ENCODE results near the gene SLC30A10.
"Not testable (repeated sequence)": the region's sequence is repeated elsewhere in the genome, so short reads cannot be mapped to it uniquely, and the experiment has no call there.

Gene SLC30A10

GRCh38 chr1:219891846-219892245 lies 36.5 kb downstream of the SLC30A10 start:
- not testable (repeated sequence) for DNase-seq

- not testable (repeated sequence) for DNase-seq
Measured at GRCh38 chr1:219888667-219889066, 39.7 kb downstream of the SLC30A10 start.

DNA sequence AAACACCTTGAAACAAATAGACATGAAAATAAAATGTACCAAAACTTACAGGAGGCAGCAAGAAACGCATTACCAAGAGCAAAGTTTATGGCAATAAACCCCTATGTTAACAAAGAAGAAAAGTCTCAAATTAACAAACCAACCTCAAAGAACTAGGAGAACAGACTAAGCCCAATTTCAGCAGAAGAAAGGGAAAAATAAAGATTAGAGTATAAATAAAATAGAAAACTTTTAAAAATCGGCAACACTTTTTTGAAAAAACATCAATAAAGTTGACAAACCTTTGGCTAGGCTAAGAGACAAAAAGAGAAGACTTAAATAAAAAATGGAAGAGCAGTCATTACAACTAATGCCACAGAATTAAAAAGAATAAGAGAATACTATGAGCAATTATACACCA lies 42.7 kb downstream of the SLC30A10 start:
- no peak for DNase-seq

DNA sequence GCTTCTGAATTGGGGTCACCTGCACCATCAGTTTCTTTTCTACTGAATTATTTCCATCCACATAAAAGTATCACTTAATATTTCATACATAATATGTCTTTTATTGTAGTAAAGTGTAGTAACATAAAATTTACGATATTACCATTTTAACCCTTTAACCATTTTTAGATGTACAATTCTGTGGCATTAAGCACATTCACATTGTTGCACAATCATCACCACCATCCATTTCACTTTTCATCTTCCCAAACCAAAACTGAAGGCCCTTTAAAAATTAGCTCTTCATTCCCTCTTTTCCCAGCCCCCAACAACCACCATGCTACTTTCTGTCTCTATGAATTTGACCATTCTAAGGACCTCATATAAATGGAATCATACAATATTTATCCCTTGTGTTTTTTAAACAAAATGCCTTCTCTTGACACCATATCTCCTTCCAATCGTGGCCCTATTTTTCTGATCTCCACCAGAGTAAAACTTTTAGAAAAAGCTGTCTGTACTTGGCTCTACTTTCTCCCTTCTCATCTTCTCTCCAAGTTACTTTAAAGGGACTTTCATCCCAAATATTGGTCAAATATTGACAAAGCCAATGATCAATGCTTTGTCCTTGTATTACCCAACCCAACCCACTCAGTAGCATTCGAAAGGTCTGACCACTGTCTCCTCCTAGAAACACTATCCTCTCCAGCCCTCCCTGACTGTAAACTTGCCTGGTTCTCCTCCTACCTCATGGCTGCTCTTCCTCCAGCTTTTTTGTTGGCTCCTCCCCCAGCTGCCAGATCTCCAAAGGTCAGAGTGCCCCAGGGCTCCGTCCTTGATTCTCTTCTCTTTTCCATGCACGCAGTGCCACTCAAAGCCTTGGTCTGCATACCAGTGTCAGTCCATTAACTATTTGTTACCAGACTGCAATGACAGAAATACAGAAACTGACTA lies 44.7 kb downstream of the SLC30A10 start:
- no peak for DNase-seq

DNA sequence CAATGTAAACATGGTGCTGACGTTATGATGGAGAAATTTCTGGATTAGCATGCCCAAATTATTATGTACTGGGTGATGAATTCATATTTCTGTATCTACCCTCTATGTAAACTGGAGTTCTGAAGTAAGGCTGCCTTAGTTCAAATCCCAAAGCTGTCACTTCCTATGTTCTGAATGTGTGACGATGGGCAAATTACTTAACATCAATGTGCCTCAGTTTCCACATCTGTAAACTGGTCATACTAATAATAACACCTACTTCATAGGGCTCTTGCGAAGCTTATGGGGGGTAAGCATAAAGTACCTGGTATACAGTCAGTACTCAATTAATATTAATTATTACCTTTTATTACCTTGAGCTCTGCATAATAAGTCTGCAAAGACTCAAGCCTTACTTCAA lies 45.6 kb downstream of the SLC30A10 start:
- no peak for DNase-seq

GRCh38 chr1:219882096-219882495 lies 46.3 kb downstream of the SLC30A10 start:
- no peak for DNase-seq

- DNase-seq = no peak
Measured at GRCh38 chr1:219880765-219881457, 47.4 kb downstream of the SLC30A10 start.

- no peak for DNase-seq
Measured at GRCh38 chr1:219876798-219877209, 51.6 kb downstream of the SLC30A10 start.

GRCh38 chr1:219875860-219876259 lies 52.5 kb downstream of the SLC30A10 start:
- no peak for DNase-seq

DNA sequence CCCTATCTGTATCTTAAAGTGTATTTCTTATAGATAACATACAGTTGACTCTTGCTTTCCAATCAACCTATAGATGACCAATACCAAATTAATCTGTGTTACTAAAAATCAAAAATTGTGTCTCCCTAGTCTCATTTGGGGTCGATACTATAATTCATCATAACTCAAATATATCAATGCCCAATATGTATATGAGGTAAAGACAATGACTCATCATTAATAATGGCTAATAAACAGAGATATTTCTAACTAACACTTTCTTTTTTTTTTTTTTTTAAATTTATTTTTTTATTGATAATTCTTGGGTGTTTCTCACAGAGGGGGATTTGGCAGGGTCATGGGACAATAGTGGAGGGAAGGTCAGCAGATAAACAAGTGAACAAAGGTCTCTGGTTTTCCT lies 55.8 kb downstream of the SLC30A10 start:
- not testable (repeated sequence) for DNase-seq

DNA sequence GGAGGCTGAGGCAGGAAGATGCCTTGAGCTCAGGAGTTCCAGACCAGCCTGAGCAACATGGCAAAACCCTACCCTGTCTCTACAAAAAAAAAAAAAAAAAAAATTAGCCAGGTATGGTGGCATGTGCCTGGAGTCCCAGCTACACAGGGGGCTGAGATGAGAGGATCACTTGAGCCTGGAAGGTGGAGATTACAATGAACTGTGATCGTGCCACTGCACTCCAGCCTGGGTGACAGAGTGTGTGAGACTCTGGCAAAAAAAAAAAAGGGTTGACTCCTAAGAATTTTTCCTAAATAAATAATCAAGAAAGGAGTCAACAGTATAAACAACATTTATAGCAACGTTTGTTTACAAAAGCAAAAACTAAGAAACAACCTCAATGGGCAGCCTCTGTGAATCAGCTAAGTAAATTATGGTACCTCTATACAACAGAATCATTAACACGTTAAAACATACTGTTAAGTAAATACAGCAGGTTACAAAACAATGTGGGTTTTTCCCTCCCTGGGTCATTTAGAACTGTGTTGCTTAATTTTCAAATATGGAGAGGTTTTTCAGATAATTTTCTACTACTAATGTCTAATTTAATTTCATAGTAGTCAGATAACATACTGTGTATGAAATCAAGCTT lies 56.8 kb downstream of the SLC30A10 start:
- DNase-seq = peak in 1 of 3 experiments; percentile 53

DNA sequence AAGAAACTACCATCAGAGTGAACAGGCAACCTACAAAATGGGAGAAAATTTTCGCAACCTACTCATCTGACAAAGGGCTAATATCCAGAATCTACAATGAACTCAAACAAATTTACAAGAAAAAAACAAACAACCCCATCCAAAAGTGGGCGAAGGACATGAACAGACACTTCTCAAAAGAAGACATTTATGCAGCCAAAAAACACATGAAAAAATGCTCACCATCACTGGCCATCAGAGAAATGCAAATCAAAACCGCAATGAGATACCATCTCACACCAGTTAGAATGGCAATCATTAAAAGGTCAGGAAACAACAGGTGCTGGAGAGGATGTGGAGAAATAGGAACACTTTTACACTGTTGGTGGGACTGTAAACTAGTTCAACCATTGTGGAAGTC lies 59.7 kb downstream of the SLC30A10 start:
- not testable (repeated sequence) for DNase-seq

Data from NCI-H1417 (cell line).